OCI-LY1 (cell line): Measurements from ENCODE around the gene SMARCC2.

Experiments used
- H2AFZ ChIP-seq: fragments of 200-600 bp; sonication (generic), shearing (Covaris generic); 2 replicates; pipeline ENCODE4 v1.6.0; 2014; ENCODE audit warnings: antibody characterized with exemption, mild to moderate bottlenecking, low read length
- H3F3A ChIP-seq: fragments of 200-600 bp; sonication (generic), shearing (Covaris generic); 2 replicates; pipeline ENCODE4 v1.6.0; 2014; ENCODE audit warnings: mild to moderate bottlenecking, antibody characterized with exemption, low read length, moderate library complexity; ENCODE audit not compliant: insufficient read depth
- H3K27ac ChIP-seq: fragments of 200-600 bp; sonication (generic); 2 replicates; pipeline ENCODE4 v1.5.1; 2014; ENCODE audit warnings: low read length, mixed run types, mild to moderate bottlenecking, low read depth; ENCODE audit not compliant: poor library complexity, severe bottlenecking
- H3K27me3 ChIP-seq: fragments of 200-600 bp; sonication (generic); 2 replicates; pipeline ENCODE4 v1.6.0; 2014; ENCODE audit warnings: antibody characterized with exemption, mild to moderate bottlenecking, low read length, moderate library complexity; ENCODE audit not compliant: insufficient read depth
- H3K36me3 ChIP-seq: fragments of 200-600 bp; sonication (generic); 2 replicates; pipeline ENCODE4 v1.6.1; 2014; ENCODE audit warnings: mild to moderate bottlenecking, antibody characterized with exemption, low read length, moderate library complexity, mixed read lengths; ENCODE audit not compliant: insufficient read depth
- H3K4me1 ChIP-seq: fragments of 200-600 bp; sonication (generic); 2 replicates; pipeline ENCODE4 v1.5.1; 2014; ENCODE audit warnings: mild to moderate bottlenecking, low read length, moderate library complexity; ENCODE audit not compliant: insufficient read depth, severe bottlenecking
- H3K4me2 ChIP-seq: fragments of 200-600 bp; sonication (generic), shearing (Covaris generic); 2 replicates; pipeline ENCODE4 v1.6.1; 2014; ENCODE audit warnings: low read length
- H3K4me3 ChIP-seq: fragments of 200-600 bp; sonication (generic); 2 replicates; pipeline ENCODE4 v1.5.1; 2014; ENCODE audit warnings: low read length, low read depth, mild to moderate bottlenecking, mixed read lengths; ENCODE audit not compliant: poor library complexity, severe bottlenecking
- H3K79me2 ChIP-seq: fragments of 200-600 bp; shearing (Covaris generic); 2 replicates; pipeline ENCODE4 v1.6.1; 2016; ENCODE audit warnings: mixed run types, low read length, mixed read lengths; ENCODE audit not compliant: insufficient read depth
- H3K9ac ChIP-seq: fragments of 200-600 bp; sonication (generic), shearing (Covaris generic); 2 replicates; pipeline ENCODE4 v1.6.1; 2014; ENCODE audit warnings: mild to moderate bottlenecking, low read length, mixed read lengths
- H3K9me2 ChIP-seq: fragments of 200-600 bp; sonication (generic), shearing (Covaris generic); 2 replicates; pipeline ENCODE4 v1.6.1; 2014; ENCODE audit warnings: low read depth, mild to moderate bottlenecking, low read length, mixed read lengths
- H3K9me3 ChIP-seq: fragments of 200-600 bp; shearing (Covaris generic); 2 replicates; pipeline ENCODE4 v1.6.1; 2014; ENCODE audit warnings: low read length, mixed read lengths
- H4K20me1 ChIP-seq: fragments of 200-600 bp; sonication (generic), shearing (Covaris generic); 2 replicates; pipeline ENCODE4 v1.6.0; 2016; ENCODE audit warnings: mild to moderate bottlenecking, low read length; ENCODE audit not compliant: insufficient read depth
- CTCF ChIP-seq: fragments of 200-600 bp; sonication (generic), shearing (Covaris generic); IDR thresholded peaks from 2 replicates; pipeline ENCODE4 v1.5.1; 2017; ENCODE audit warnings: mild to moderate bottlenecking, antibody characterized with exemption, low read length, moderate library complexity, mixed read lengths
- EZH2 ChIP-seq: fragments of 200-600 bp; sonication (generic), shearing (Covaris generic); IDR thresholded peaks from 2 replicates; pipeline ENCODE4 v1.8.0; 2017; ENCODE audit warnings: borderline replicate concordance, mixed run types, mild to moderate bottlenecking, antibody characterized with exemption, low read length, moderate library complexity, mixed read lengths

The SMARCC2 gene

GRCh38 chr12:56162468-56163290, 26.6 kb downstream of the SMARCC2 start:
- Histone ChIP-seq H3K27ac (no peak overlapping the region), H3K9me3 (no peaks in the 10 kb centered on the region), H3K27me3 (no peaks in the 10 kb centered on the region), H3K9me2 (no peaks in the 10 kb centered on the region), H4K20me1 (no peaks in the 10 kb centered on the region), H3K79me2 (peaks cover 13% of the 10 kb centered on the region), H3K9ac (no peak overlapping the region), H3K36me3 (peaks cover 83% of the 10 kb centered on the region), H3F3A (no peaks in the 10 kb centered on the region), H3K4me1 (peaks cover 31% of the 10 kb centered on the region), H3K4me3 (no peak overlapping the region), H3K4me2 (no peak overlapping the region), H2AFZ (no peak overlapping the region)
- TF ChIP-seq CTCF (no peak), EZH2 (no peak)

- no peaks in the 10 kb centered on the region for H3K27me3 ChIP-seq
- H3K9me2 ChIP-seq = no peaks in the 10 kb centered on the region
- H2AFZ ChIP-seq = no peak overlapping the region
- no peak overlapping the region for H3K4me3 ChIP-seq
- no peak overlapping the region for H3K4me2 ChIP-seq
- TF ChIP-seq EZH2 (no peak), CTCF (no peak)
- peaks cover 78% of the 10 kb centered on the region for H3K36me3 ChIP-seq
- H3K9me3 ChIP-seq = no peaks in the 10 kb centered on the region
- H3K27ac ChIP-seq = no peak overlapping the region
- peaks cover 39% of the 10 kb centered on the region for H3K4me1 ChIP-seq
- H3F3A ChIP-seq = no peaks in the 10 kb centered on the region
- no peak overlapping the region for H3K9ac ChIP-seq
- peaks cover 13% of the 10 kb centered on the region for H3K79me2 ChIP-seq
- H4K20me1 ChIP-seq = no peaks in the 10 kb centered on the region
Measured at GRCh38 chr12:56161690-56162351, 27.5 kb downstream of the SMARCC2 start.

GRCh38 chr12:56160894-56161689, 28.2 kb downstream of the SMARCC2 start:
- H4K20me1 ChIP-seq = no peaks in the 10 kb centered on the region
- H3K27ac ChIP-seq = no peak overlapping the region
- peaks cover 71% of the 10 kb centered on the region for H3K36me3 ChIP-seq
- H3F3A ChIP-seq = no peaks in the 10 kb centered on the region
- no peak overlapping the region for H2AFZ ChIP-seq
- no peaks in the 10 kb centered on the region for H3K27me3 ChIP-seq
- H3K4me1 ChIP-seq = peaks cover 41% of the 10 kb centered on the region
- H3K9ac ChIP-seq = peak overlapping the region; percentile 83; the same call in 1 of the 2 replicates
- H3K9me3 ChIP-seq = no peaks in the 10 kb centered on the region
- TF ChIP-seq CTCF (no peak), EZH2 (no peak)
- peak overlapping the region; percentile 84 for H3K4me3 ChIP-seq
- H3K4me2 ChIP-seq = peak overlapping the region; percentile 90
- H3K9me2 ChIP-seq = no peaks in the 10 kb centered on the region
- H3K79me2 ChIP-seq = peaks cover 13% of the 10 kb centered on the region
